Loucy (cell line): ENCODE results near the gene RNF43.
A peak's percentile ranks its signal among the peaks of the same experiment; 100 is the strongest.

Experiments used
- H2AFZ ChIP-seq: fragments of 200-600 bp; sonication (generic); 2 replicates; pipeline ENCODE4 v1.6.0; 2016; ENCODE audit warnings: antibody characterized with exemption, mild to moderate bottlenecking, low read length, moderate library complexity
- H3F3A ChIP-seq: fragments of 200-600 bp; 2 replicates; pipeline ENCODE4 v1.6.0; 2016; ENCODE audit warnings: antibody characterized with exemption, low read depth, mild to moderate bottlenecking
- H3K27me3 ChIP-seq: fragments of 200-600 bp; sonication (generic); 2 replicates; pipeline ENCODE4 v1.6.1; 2014; ENCODE audit warnings: low read length, mild to moderate bottlenecking; ENCODE audit not compliant: insufficient read depth, poor library complexity, severe bottlenecking
- H3K36me3 ChIP-seq: fragments of 200-600 bp; sonication (generic); 2 replicates; pipeline ENCODE4 v1.6.1; 2016; ENCODE audit warnings: low read length; ENCODE audit not compliant: insufficient read depth
- H3K4me1 ChIP-seq: fragments of 200-600 bp; sonication (generic); 2 replicates; pipeline ENCODE4 v1.5.1; 2014; ENCODE audit warnings: low read length, mild to moderate bottlenecking; ENCODE audit not compliant: insufficient read depth, poor library complexity, severe bottlenecking
- H3K4me2 ChIP-seq: fragments of 200-600 bp; sonication (generic); 2 replicates; pipeline ENCODE4 v1.6.0; 2014; ENCODE audit warnings: antibody characterized with exemption, low read length, low read depth, mild to moderate bottlenecking; ENCODE audit not compliant: poor library complexity, severe bottlenecking
- H3K4me3 ChIP-seq: fragments of 200-600 bp; sonication (generic); 2 replicates; pipeline ENCODE4 v1.5.1; 2014; ENCODE audit warnings: low read length, mild to moderate bottlenecking, mixed read lengths; ENCODE audit not compliant: poor library complexity, severe bottlenecking
- H3K79me2 ChIP-seq: fragments of 200-600 bp; sonication (generic); 2 replicates; pipeline ENCODE4 v1.6.1; 2014; ENCODE audit warnings: low read length; ENCODE audit not compliant: insufficient read depth
- H3K9ac ChIP-seq: fragments of 200-600 bp; sonication (generic); 2 replicates; pipeline ENCODE4 v1.6.0; 2014; ENCODE audit warnings: mild to moderate bottlenecking, low read depth, low read length, moderate library complexity; ENCODE audit not compliant: poor library complexity, severe bottlenecking
- H3K9me2 ChIP-seq: fragments of 200-600 bp; sonication (generic); replicated peaks from 2 replicates; pipeline ENCODE4 v1.6.1; 2016; ENCODE audit warnings: low read depth, low read length, mixed read lengths
- H3K9me3 ChIP-seq: fragments of 200-600 bp; sonication (generic); 2 replicates; pipeline ENCODE4 v1.6.1; 2014; ENCODE audit warnings: mild to moderate bottlenecking, antibody characterized with exemption, low read length, low read depth; ENCODE audit not compliant: insufficient read depth
- H4K20me1 ChIP-seq: fragments of 200-600 bp; sonication (generic); 2 replicates; pipeline ENCODE4 v1.6.0; 2014; ENCODE audit warnings: antibody characterized with exemption, low read length, mild to moderate bottlenecking; ENCODE audit not compliant: insufficient read depth, poor library complexity, severe bottlenecking
- EZH2phosphoT487 ChIP-seq: fragments of 200-600 bp; IDR thresholded peaks from 2 replicates; pipeline ENCODE4 v1.6.1; 2018; ENCODE audit warnings: antibody characterized with exemption, mild to moderate bottlenecking, moderate library complexity, borderline replicate concordance
- TF ChIP-seq, protein P1 (sequence below): fragments of 200-600 bp; sonication (generic); conservative IDR thresholded peaks from 2 replicates; pipeline ENCODE4 v1.5.1; 2014; ENCODE audit warnings: mild to moderate bottlenecking, antibody characterized with exemption, low read length

RNF43 gene

DNA sequence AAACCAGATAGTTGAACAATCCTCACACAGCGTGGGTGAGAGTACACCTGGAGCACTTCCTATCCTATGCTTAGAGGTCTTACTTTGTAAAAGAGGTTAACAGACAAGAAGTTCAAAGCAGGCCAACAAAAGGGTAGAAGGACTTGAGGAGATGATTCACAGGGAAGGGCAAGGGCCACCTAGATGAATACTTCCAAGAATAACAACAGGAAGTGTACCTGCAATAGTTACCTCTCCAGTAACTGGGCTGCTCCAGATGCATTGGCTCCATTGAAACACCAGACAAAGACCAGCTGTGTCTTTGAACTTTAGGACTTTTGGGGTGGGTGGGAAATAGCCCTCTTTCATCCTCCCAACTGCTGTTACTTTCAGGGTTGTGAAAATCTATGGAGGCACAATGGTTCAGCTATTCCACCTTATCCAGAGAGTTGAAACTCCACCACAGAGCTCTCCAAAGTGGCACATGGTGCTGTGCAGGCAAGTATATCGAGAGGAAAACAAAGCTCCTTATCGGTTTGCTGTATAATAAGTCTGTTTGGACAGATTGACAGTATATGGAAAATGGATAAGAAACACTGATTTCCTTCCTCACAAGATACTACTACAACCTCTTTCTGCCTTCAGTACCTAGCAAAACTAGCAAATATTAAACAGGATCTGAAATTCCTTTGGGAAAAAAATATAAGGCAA, 22.7 kb downstream of the RNF43 start:
- Histone ChIP-seq H3F3A (no peaks in the 10 kb centered on the region), H3K9ac (no peak overlapping the region), H3K4me2 (no peak overlapping the region), H3K9me2 (no peaks in the 10 kb centered on the region), H3K4me3 (no peak overlapping the region), H3K27me3 (no peaks in the 10 kb centered on the region), H3K4me1 (peaks cover 47% of the 10 kb centered on the region), H3K36me3 (no peaks in the 10 kb centered on the region), H4K20me1 (peaks cover 3% of the 10 kb centered on the region), H3K79me2 (peaks cover 95% of the 10 kb centered on the region), H3K9me3 (no peaks in the 10 kb centered on the region), H2AFZ (no peak overlapping the region)
- TF ChIP-seq, protein P1, sequence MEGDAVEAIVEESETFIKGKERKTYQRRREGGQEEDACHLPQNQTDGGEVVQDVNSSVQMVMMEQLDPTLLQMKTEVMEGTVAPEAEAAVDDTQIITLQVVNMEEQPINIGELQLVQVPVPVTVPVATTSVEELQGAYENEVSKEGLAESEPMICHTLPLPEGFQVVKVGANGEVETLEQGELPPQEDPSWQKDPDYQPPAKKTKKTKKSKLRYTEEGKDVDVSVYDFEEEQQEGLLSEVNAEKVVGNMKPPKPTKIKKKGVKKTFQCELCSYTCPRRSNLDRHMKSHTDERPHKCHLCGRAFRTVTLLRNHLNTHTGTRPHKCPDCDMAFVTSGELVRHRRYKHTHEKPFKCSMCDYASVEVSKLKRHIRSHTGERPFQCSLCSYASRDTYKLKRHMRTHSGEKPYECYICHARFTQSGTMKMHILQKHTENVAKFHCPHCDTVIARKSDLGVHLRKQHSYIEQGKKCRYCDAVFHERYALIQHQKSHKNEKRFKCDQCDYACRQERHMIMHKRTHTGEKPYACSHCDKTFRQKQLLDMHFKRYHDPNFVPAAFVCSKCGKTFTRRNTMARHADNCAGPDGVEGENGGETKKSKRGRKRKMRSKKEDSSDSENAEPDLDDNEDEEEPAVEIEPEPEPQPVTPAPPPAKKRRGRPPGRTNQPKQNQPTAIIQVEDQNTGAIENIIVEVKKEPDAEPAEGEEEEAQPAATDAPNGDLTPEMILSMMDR, result no peak
- TF ChIP-seq EZH2phosphoT487, result no peak

DNA sequence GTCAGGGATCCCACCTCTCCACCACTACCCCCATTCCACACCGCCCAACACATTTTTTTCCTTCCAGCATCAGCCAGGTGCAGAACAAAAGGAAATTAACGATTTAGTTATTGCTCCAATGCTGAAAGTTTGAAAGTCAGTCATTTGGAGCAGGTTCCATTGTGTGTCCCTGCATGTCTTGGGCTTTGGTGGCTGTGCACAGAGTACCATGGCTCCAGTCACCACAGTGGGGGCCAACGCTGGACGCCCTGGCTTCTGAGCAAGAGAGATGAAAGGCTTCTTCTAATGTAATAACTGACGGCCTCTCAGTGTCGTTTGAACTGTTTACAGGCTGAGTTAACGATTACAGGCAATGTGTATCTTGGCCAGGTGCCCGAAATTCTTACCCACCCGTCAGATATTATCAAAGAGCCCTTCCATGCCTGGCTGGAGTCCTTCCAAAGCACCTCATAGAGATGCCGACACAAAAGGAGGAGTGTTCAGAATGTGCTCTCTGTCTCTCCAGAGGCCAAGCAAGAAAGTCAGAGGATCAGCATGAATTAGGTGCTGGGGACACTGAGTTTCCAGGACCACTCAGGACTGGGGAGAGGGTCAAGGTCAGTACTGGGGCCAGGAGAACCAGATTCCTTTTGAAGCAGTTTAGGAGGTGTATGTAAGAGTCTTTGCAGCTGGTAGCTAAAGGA, 25.9 kb downstream of the RNF43 start:
- Histone ChIP-seq H3K36me3 (no peaks in the 10 kb centered on the region), H3K4me3 (peak overlapping the region; percentile 52), H3K79me2 (peaks cover 84% of the 10 kb centered on the region), H3K9ac (peak overlapping the region; percentile 76), H3F3A (peaks cover 18% of the 10 kb centered on the region), H4K20me1 (no peaks in the 10 kb centered on the region), H2AFZ (no peak overlapping the region), H3K27me3 (no peaks in the 10 kb centered on the region), H3K4me2 (peak overlapping the region; percentile 91), H3K4me1 (peaks cover 77% of the 10 kb centered on the region), H3K9me2 (no peaks in the 10 kb centered on the region), H3K9me3 (no peaks in the 10 kb centered on the region)
- TF ChIP-seq EZH2phosphoT487, result no peak
- TF ChIP-seq, protein P1, result no peak

DNA sequence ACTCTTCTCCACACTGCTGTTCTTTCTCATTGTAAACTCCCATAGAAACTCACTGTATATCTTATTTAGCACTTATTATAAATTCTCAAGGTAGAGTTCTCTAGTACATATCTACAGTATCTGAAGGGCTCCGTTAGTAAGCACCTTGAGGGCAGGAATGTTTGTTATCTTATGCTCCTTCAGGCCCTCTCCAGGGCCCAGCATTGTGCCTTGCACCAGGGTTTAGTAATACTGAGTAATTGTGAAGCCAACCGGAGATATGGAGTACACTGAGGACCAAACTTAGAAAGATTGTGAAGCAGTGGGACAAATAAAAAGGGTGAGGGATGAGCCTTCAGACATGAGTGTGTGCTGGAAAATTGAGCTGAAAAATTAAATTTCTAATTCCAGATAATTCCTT, 26.4 kb downstream of the RNF43 start:
- Histone ChIP-seq H3K4me2 (peak overlapping the region; percentile 91), H3K9ac (peak overlapping the region; percentile 76), H3K4me1 (peaks cover 75% of the 10 kb centered on the region), H3K4me3 (peak overlapping the region; percentile 52), H2AFZ (no peak overlapping the region), H3K9me3 (no peaks in the 10 kb centered on the region), H3K79me2 (peaks cover 84% of the 10 kb centered on the region), H4K20me1 (no peaks in the 10 kb centered on the region), H3K36me3 (no peaks in the 10 kb centered on the region), H3F3A (peaks cover 18% of the 10 kb centered on the region), H3K9me2 (no peaks in the 10 kb centered on the region), H3K27me3 (no peaks in the 10 kb centered on the region)
- TF ChIP-seq EZH2phosphoT487, result no peak
- TF ChIP-seq, protein P1, result no peak
